Endothelial cell of umbilical vein (primary cell): Measurements from ENCODE around the gene ATG7. TPM values are rescaled to one million over a fixed set of nuclear protein-coding genes. Genes with fewer than 3 reads are reported as not detected.

Experiments used
- BruUV-seq: library from RNA; stranded (reverse); fragments of 400-500 nt; replicated peaks from 2 replicates; lab custom pipeline; 2021; lab: Mats Ljungman, UMichigan
- CTCF ChIA-PET: fragments of 300-600, 350-600 bp; sonication (Branson Sonifier 250); formaldehyde crosslinking; loops from one replicate; lab custom pipeline; 2021; ENCODE audit warnings: antibody characterized with exemption, inconsistent platforms; lab: Charles Lee
- POLR2A ChIA-PET: fragments of 300-600, 350-600 bp; sonication (Branson Sonifier 250); formaldehyde crosslinking; loops from one replicate; lab custom pipeline; 2021; ENCODE audit warnings: antibody characterized with exemption, inconsistent platforms; lab: Charles Lee
- DNase-seq: peaks from one replicate; pipeline ENCODE4 v3.0.0-alpha.2; 2011; ENCODE audit warnings: low read depth, low spot score
- FAIRE-seq: peaks from 2 replicates; lab custom pipeline; 2011; peaks lifted over from hg19 to GRCh38; lab: Jason Lieb, UNC
- H2AFZ ChIP-seq: 2 replicates; pipeline ENCODE4 v1.6.0; 2012; ENCODE audit warnings: low read depth, low read length, control low read depth, inconsistent platforms
- H3K27ac ChIP-seq: 2 replicates; pipeline ENCODE4 v1.5.1; 2011; ENCODE audit warnings: low read depth, mild to moderate bottlenecking, control low read depth, low read length, moderate library complexity; ENCODE audit not compliant: insufficient read depth
- H3K27me3 ChIP-seq, 2 experiments: 2 replicates each; pipeline versions ENCODE4 v1.6.0 to v1.6.1; 2011; ENCODE audit warnings: low read length in 2 of 2, mixed read lengths in 1 of 2; ENCODE audit not compliant: control insufficient read depth in 2 of 2, insufficient read depth in 2 of 2
- H3K36me3 ChIP-seq, 2 experiments: 2 replicates in 1 of 2; 3 replicates in 1 of 2; pipeline ENCODE4 v1.5.1; 2011; ENCODE audit warnings: low read length in 2 of 2, mild to moderate bottlenecking in 1 of 2, moderate library complexity in 1 of 2; ENCODE audit not compliant: control insufficient read depth in 2 of 2, insufficient read depth in 2 of 2; ENCODE audit errors: extremely low read depth in 1 of 2
- H3K4me1 ChIP-seq: 3 replicates; pipeline ENCODE4 v1.5.1; 2011; ENCODE audit warnings: mild to moderate bottlenecking, low read length; ENCODE audit not compliant: control insufficient read depth, insufficient read depth; ENCODE audit errors: extremely low read depth
- H3K4me2 ChIP-seq: 2 replicates; pipeline ENCODE4 v1.6.1; 2011; ENCODE audit warnings: low read length, control low read depth, mixed read lengths; ENCODE audit not compliant: insufficient read depth
- H3K4me3 ChIP-seq, 3 experiments: fragments of 200-600 bp in 1 of 3; sonication (generic), shearing (Covaris generic) in 1 of 3; replicated peaks in 1 of 3; 2 replicates each; pipeline ENCODE4 v1.5.1; 2011 to 2016; ENCODE audit warnings: control low read depth in 3 of 3, low read length in 3 of 3, mild to moderate bottlenecking in 2 of 3, inconsistent platforms in 1 of 3, low read depth in 1 of 3, moderate library complexity in 1 of 3; ENCODE audit not compliant: insufficient read depth in 1 of 3
- H3K79me2 ChIP-seq: 2 replicates; pipeline ENCODE4 v1.6.0; 2012; ENCODE audit warnings: low read length, inconsistent platforms; ENCODE audit not compliant: control insufficient read depth, insufficient read depth
- H3K9ac ChIP-seq: replicated peaks from 2 replicates; pipeline ENCODE3; 2011; ENCODE audit warnings: low read length, control low read depth; ENCODE audit not compliant: insufficient read depth; ENCODE audit errors: extremely low read depth
- H3K9me1 ChIP-seq: replicated peaks from 3 replicates; pipeline ENCODE4 v1.6.0; 2011; ENCODE audit warnings: mild to moderate bottlenecking, low read length; ENCODE audit not compliant: control insufficient read depth, insufficient read depth; ENCODE audit errors: extremely low read depth
- H3K9me3 ChIP-seq: replicated peaks from 2 replicates; pipeline ENCODE4 v1.5.1; 2012; ENCODE audit warnings: low read length, inconsistent platforms; ENCODE audit not compliant: control insufficient read depth, insufficient read depth
- H4K20me1 ChIP-seq: replicated peaks from 2 replicates; pipeline ENCODE3; 2011; ENCODE audit warnings: mild to moderate bottlenecking, low read length; ENCODE audit not compliant: control insufficient read depth, insufficient read depth; ENCODE audit errors: extremely low read depth
- CTCF ChIP-seq, 2 donors: IDR thresholded peaks; 1 replicate in 1 of 2; 2 replicates in 1 of 2; pipeline ENCODE4 v1.5.1; 2011; ENCODE audit warnings: low read length in 2 of 2, mild to moderate bottlenecking in 2 of 2, moderate library complexity in 2 of 2, control low read depth in 1 of 2, inconsistent platforms in 1 of 2, low read depth in 1 of 2; ENCODE audit not compliant: insufficient read depth in 1 of 2; ENCODE audit errors: extremely low read depth in 1 of 2
- EZH2 ChIP-seq: IDR thresholded peaks from 2 replicates; pipeline ENCODE4 v1.6.1; 2012; ENCODE audit warnings: borderline replicate concordance, low read depth, mild to moderate bottlenecking, moderate library complexity, low read length, inconsistent platforms; ENCODE audit not compliant: severe bottlenecking
- FOS ChIP-seq: IDR thresholded peaks from 2 replicates; pipeline ENCODE4 v1.6.1; 2011; ENCODE audit warnings: mild to moderate bottlenecking, low read length, moderate library complexity, borderline replicate concordance; ENCODE audit not compliant: insufficient read depth
- GATA2 ChIP-seq: IDR thresholded peaks from 2 replicates; pipeline ENCODE4 v1.7.0; 2011; ENCODE audit warnings: low read depth, mild to moderate bottlenecking, moderate library complexity, mixed read lengths, low read length; ENCODE audit not compliant: insufficient read length, insufficient read depth
- JUN ChIP-seq: IDR thresholded peaks from 2 replicates; pipeline ENCODE4 v1.6.1; 2011; ENCODE audit warnings: borderline replicate concordance, low read depth; ENCODE audit not compliant: insufficient read length, insufficient read depth
- MAX ChIP-seq: IDR thresholded peaks from 2 replicates; pipeline ENCODE4 v1.6.1; 2011; ENCODE audit not compliant: insufficient read depth, insufficient read length
- MYC ChIP-seq: IDR thresholded peaks from one replicate; pipeline ENCODE4 v1.6.1; 2011; ENCODE audit warnings: mild to moderate bottlenecking, low read depth, low read length
- POLR2A ChIP-seq: IDR thresholded peaks from 2 replicates; pipeline ENCODE4 v1.6.1; 2012; ENCODE audit warnings: low read depth, mild to moderate bottlenecking, control low read depth, low read length
- POLR2AphosphoS5 ChIP-seq: IDR thresholded peaks from 2 replicates; pipeline ENCODE4 v1.6.1; 2012; ENCODE audit warnings: low read depth, mild to moderate bottlenecking, control low read depth, low read length, moderate library complexity; ENCODE audit not compliant: insufficient read depth
- dilution Hi-C: fragments of 300-500 bp; cut with MboI; formaldehyde crosslinking; loops from one replicate; pipeline ENCODE4 v1.15.0; 2019; ENCODE audit warnings: low sequenced_read_pairs; ENCODE audit not compliant: extremely low pct_ligation_motif_present
- intact Hi-C: fragments of 100-400 bp; cut with micrococcal nuclease; formaldehyde crosslinking; loops from one replicate; pipeline ENCODE4 v1.10.0; 2022
- polyA plus RNA-seq, 4 experiments: library from polyadenylated mRNA; depleted of rRNA in 3 of 4; stranded (reverse) in 3 of 4; unstranded in 1 of 4; fragments of >200 nt; gene quantifications; 2 replicates each; pipeline versions ENCODE4 v1.2.1 to v1.2.3, GENCODE V29; 2011 to 2012; ENCODE audit warnings: missing spikeins in 1 of 4
- total RNA-seq: library from RNA; stranded (reverse); gene quantifications from 2 replicates; pipeline ENCODE4 v1.2.3, GENCODE V29; 2021

The ATG7 gene
- total and polyA plus RNA-seq, 2 donors (not counting 3 experiments of a cell fraction or from before 2014, with no cell fraction given): 30.8 to 48.3 TPM

GRCh38 chr3:11543141-11543947 is 271.1 kb downstream of the ATG7 start:
- no TSS peak for BruUV-seq
- Histone ChIP-seq H3K27ac (no peak overlapping the region), H3K9ac (no peak overlapping the region), H3K9me1 (no peaks in the 10 kb centered on the region), H3K9me3 (no peaks in the 10 kb centered on the region), H3K4me3 (no peak overlapping the region), H2AFZ (no peak overlapping the region), H4K20me1 (no peaks in the 10 kb centered on the region), H3K36me3 (no peaks in the 10 kb centered on the region), H3K4me1 (peaks cover under 1% of the 10 kb centered on the region), H3K79me2 (no peaks in the 10 kb centered on the region), H3K27me3 (no peaks in the 10 kb centered on the region), H3K4me2 (no peak overlapping the region)
- no peak for FAIRE-seq
- CTCF ChIA-PET: no interaction called here
- dilution Hi-C loops (no loop called here), intact Hi-C loops (no loop called here)
- POLR2A ChIA-PET: no interaction called here
- TF ChIP-seq POLR2AphosphoS5: no peak
- no peak for DNase-seq

GRCh38 chr3:11543948-11544387 is 271.8 kb downstream of the ATG7 start:
- CTCF ChIA-PET: no interaction called here
- Histone ChIP-seq H3K4me3 (no peak overlapping the region), H3K4me1 (peaks cover 7% of the 10 kb centered on the region), H3K36me3 (no peaks in the 10 kb centered on the region), H3K79me2 (no peaks in the 10 kb centered on the region), H3K9me1 (no peaks in the 10 kb centered on the region), H3K4me2 (no peak overlapping the region), H2AFZ (no peak overlapping the region), H3K27ac (no peak overlapping the region), H3K9me3 (no peaks in the 10 kb centered on the region), H4K20me1 (no peaks in the 10 kb centered on the region), H3K9ac (no peak overlapping the region), H3K27me3 (no peaks in the 10 kb centered on the region)
- intact Hi-C loops (no loop called here), dilution Hi-C loops (no loop called here)
- DNase-seq (no peak), FAIRE-seq (no peak)
- BruUV-seq: no TSS peak
- TF ChIP-seq MYC (no peak), GATA2 (no peak), POLR2A (no peak), EZH2 (no peak), JUN (no peak), FOS (no peak), CTCF (IDR thresholded peaks at IDR 0.05; ENCODE audit: extremely low read depth in 1 of 2, insufficient read depth in 1 of 2, low read depth in 1 of 2, low read length in 2 of 2) (no peak), POLR2AphosphoS5 (no peak), MAX (no peak)
- POLR2A ChIA-PET: no interaction called here
